ENCODE measurements around the gene LAMC1. TPM values are rescaled to one million over a fixed set of nuclear protein-coding genes. Genes with fewer than 3 reads are reported as not detected.

Gene LAMC1
- total RNA-seq, 1 experiment from 2014 or later, result 10.8 TPM

DNA sequence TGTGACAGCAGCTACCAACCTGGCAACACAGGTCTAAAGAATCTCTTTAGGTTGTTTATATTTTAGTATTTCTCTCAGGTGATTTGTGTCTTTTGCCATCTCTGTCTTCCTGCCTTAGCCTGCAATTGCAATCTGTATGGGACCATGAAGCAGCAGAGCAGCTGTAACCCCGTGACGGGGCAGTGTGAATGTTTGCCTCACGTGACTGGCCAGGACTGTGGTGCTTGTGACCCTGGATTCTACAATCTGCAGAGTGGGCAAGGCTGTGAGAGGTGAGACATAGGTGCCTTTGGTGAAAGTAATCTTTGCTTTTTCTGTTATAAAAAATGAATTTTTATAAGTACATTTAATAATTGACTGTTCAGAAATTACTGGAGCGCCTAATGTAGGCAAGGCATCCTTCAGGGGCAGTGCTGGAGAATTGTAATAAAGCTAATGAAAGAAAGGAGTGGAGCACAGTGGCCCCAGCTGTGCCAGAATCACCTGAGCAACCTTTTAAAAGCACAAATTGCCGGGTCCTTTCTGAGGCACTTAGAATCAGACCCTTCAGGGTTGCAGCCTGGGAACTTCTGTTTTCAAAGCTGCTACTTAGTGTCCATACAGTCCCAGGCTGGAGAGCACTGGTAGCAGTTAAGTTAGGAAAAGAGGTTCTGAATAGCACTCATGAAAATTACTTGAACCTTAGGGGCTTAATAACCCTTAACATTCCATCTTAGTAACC lies 102.2 kb downstream of the LAMC1 start:
- Histone ChIP-seq H3K9ac (ENCODE audit: low read length) (no peak overlapping the region), H3K9me2 (replicated peaks; ENCODE audit: insufficient read depth, low read length) (no peaks in the 10 kb centered on the region), H3K4me3 (ENCODE audit: low read length) (no peak overlapping the region), H3K36me3 (ENCODE audit: insufficient read depth, low read length) (no peaks in the 10 kb centered on the region), H4K20me1 (ENCODE audit: insufficient read depth, low read depth, low read length) (no peaks in the 10 kb centered on the region), H3K79me2 (ENCODE audit: low read length) (no peaks in the 10 kb centered on the region), H3K27ac (ENCODE audit: low read length) (no peak overlapping the region), H3K4me2 (ENCODE audit: low read depth, low read length, poor library complexity, severe bottlenecking) (no peak overlapping the region), H3K9me3 (ENCODE audit: low read length) (no peaks in the 10 kb centered on the region), H3K27me3 (ENCODE audit: low read length) (no peaks in the 10 kb centered on the region), H2AFZ (ENCODE audit: low read length) (no peak overlapping the region), H3K4me1 (ENCODE audit: low read length) (no peaks in the 10 kb centered on the region)
- DNase-seq, result no peak

DNA sequence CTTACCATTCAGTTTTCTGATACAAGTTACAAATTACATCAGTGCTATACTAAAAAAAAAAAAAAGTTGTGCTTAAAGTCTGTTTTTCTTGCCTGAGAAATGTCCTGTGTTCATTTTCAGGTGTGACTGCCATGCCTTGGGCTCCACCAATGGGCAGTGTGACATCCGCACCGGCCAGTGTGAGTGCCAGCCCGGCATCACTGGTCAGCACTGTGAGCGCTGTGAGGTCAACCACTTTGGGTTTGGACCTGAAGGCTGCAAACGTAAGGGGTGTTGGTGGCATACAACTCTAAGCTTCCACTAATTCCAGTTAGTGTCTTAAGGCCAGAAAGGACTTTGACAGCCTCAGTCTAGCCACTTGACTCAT lies 102.8 kb downstream of the LAMC1 start:
- no peaks in the 10 kb centered on the region for H3K4me1 ChIP-seq (ENCODE audit: low read length)
- H3K9me3 ChIP-seq (ENCODE audit: low read length), result no peaks in the 10 kb centered on the region
- no peak for DNase-seq
- no peak overlapping the region for H3K27ac ChIP-seq (ENCODE audit: low read length)
- no peak overlapping the region for H2AFZ ChIP-seq (ENCODE audit: low read length)
- no peak overlapping the region for H3K4me2 ChIP-seq (ENCODE audit: low read depth, low read length, poor library complexity, severe bottlenecking)
- H3K27me3 ChIP-seq (ENCODE audit: low read length), result no peaks in the 10 kb centered on the region
- H3K4me3 ChIP-seq (ENCODE audit: low read length), result no peak overlapping the region
- no peaks in the 10 kb centered on the region for H3K79me2 ChIP-seq (ENCODE audit: low read length)
- no peaks in the 10 kb centered on the region for H3K9me2 ChIP-seq (replicated peaks; ENCODE audit: insufficient read depth, low read length)
- no peaks in the 10 kb centered on the region for H3K36me3 ChIP-seq (ENCODE audit: insufficient read depth, low read length)
- H4K20me1 ChIP-seq (ENCODE audit: insufficient read depth, low read depth, low read length), result no peaks in the 10 kb centered on the region
- no peak overlapping the region for H3K9ac ChIP-seq (ENCODE audit: low read length)

DNA sequence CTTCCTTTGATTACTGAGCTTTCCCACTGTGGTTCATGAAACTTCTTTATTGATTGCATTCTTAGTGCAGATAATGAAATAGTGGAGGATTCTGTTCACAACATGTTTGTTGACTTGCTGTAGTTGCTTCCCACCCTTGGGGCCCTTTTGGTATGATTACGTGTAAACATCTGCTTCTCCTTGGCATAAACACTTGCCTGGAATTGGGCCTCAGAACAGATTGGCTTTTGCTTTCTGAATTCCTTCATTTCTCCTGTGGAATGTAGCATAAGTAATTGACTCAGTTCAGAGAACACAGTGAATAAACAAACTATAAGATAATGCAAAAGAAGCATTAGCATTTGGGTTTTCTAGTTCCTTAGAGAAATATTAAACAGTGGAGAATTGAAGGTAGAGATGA lies 103.3 kb downstream of the LAMC1 start:
- Histone ChIP-seq H3K27ac (ENCODE audit: low read length) (no peak overlapping the region), H4K20me1 (ENCODE audit: insufficient read depth, low read depth, low read length) (no peaks in the 10 kb centered on the region), H3K9me3 (ENCODE audit: low read length) (no peaks in the 10 kb centered on the region), H3K36me3 (ENCODE audit: insufficient read depth, low read length) (no peaks in the 10 kb centered on the region), H3K4me3 (ENCODE audit: low read length) (no peak overlapping the region), H3K27me3 (ENCODE audit: low read length) (no peaks in the 10 kb centered on the region), H3K9ac (ENCODE audit: low read length) (no peak overlapping the region), H3K4me2 (ENCODE audit: low read depth, low read length, poor library complexity, severe bottlenecking) (no peak overlapping the region), H2AFZ (ENCODE audit: low read length) (no peak overlapping the region), H3K79me2 (ENCODE audit: low read length) (no peaks in the 10 kb centered on the region), H3K9me2 (replicated peaks; ENCODE audit: insufficient read depth, low read length) (no peaks in the 10 kb centered on the region), H3K4me1 (ENCODE audit: low read length) (no peaks in the 10 kb centered on the region)
- no peak for DNase-seq

DNA sequence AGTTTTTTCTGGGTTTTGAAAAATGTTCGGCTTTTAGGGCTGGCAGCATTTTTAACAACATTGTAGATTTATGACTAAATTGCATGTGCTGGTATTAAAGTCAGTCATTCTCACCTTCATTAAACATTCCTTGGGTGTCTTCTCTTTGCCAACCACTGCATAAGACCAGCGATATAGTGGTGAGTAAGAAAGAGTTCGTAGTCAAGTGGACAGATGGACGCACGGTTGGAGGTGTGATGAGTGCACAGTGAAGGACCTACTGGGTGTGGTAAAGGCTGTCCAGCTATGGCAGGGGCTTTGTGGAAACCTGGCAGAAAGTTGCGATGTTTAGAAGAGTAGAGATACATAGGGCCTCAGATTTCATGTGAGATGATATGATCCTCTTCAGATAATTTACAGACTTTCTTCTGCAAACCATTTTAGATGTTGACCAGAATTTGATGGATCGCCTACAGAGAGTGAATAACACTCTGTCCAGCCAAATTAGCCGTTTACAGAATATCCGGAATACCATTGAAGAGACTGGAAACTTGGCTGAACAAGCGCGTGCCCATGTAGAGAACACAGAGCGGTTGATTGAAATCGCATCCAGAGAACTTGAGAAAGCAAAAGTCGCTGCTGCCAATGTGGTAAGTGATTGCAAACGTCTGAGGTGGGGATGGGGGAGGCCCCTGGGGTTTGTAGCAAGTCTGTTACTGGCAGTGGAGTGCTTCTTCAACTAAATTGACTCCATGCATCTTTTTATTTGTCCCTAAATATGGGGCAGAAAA lies 106.9 kb downstream of the LAMC1 start:
- no peak for DNase-seq

DNA sequence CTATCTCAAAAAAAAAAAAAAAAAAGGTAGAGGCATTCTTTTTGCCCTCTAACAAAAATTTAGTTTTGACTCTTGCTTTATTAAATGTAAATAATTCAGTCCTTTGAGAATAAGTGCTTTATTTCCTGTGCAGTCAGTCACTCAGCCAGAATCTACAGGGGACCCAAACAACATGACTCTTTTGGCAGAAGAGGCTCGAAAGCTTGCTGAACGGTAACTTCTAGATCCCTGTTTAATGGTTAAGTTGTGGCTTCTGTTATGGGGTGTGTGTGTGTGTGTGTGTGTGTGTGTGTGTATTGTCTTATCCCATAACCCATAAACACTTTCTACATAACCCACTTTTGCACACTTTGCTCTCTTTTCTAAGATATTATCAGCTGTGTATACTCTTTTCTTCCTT lies 107.9 kb downstream of the LAMC1 start:
- Histone ChIP-seq H3K27ac (ENCODE audit: low read length) (no peak overlapping the region), H3K9me3 (ENCODE audit: low read length) (no peaks in the 10 kb centered on the region), H3K4me3 (ENCODE audit: low read length) (no peak overlapping the region), H3K36me3 (ENCODE audit: insufficient read depth, low read length) (no peaks in the 10 kb centered on the region), H3K9me2 (replicated peaks; ENCODE audit: insufficient read depth, low read length) (no peaks in the 10 kb centered on the region), H3K4me2 (ENCODE audit: low read depth, low read length, poor library complexity, severe bottlenecking) (no peak overlapping the region), H3K79me2 (ENCODE audit: low read length) (no peaks in the 10 kb centered on the region), H4K20me1 (ENCODE audit: insufficient read depth, low read depth, low read length) (no peaks in the 10 kb centered on the region), H3K4me1 (ENCODE audit: low read length) (no peaks in the 10 kb centered on the region), H3K9ac (ENCODE audit: low read length) (no peak overlapping the region), H2AFZ (ENCODE audit: low read length) (no peak overlapping the region), H3K27me3 (ENCODE audit: low read length) (no peaks in the 10 kb centered on the region)
- no peak for DNase-seq

More for the DNA sequence above, 106.9 kb downstream of the LAMC1 start:
- Histone ChIP-seq H3K36me3 (ENCODE audit: insufficient read depth, low read length) (no peaks in the 10 kb centered on the region), H3K4me1 (ENCODE audit: low read length) (no peaks in the 10 kb centered on the region), H3K4me2 (ENCODE audit: low read depth, low read length, poor library complexity, severe bottlenecking) (no peak overlapping the region), H3K9me2 (replicated peaks; ENCODE audit: insufficient read depth, low read length) (no peaks in the 10 kb centered on the region), H3K9ac (ENCODE audit: low read length) (no peak overlapping the region), H3K27me3 (ENCODE audit: low read length) (no peaks in the 10 kb centered on the region), H4K20me1 (ENCODE audit: insufficient read depth, low read depth, low read length) (no peaks in the 10 kb centered on the region), H3K79me2 (ENCODE audit: low read length) (no peaks in the 10 kb centered on the region), H3K27ac (ENCODE audit: low read length) (no peak overlapping the region), H3K4me3 (ENCODE audit: low read length) (no peak overlapping the region), H2AFZ (ENCODE audit: low read length) (no peak overlapping the region), H3K9me3 (ENCODE audit: low read length) (no peaks in the 10 kb centered on the region)

DNA sequence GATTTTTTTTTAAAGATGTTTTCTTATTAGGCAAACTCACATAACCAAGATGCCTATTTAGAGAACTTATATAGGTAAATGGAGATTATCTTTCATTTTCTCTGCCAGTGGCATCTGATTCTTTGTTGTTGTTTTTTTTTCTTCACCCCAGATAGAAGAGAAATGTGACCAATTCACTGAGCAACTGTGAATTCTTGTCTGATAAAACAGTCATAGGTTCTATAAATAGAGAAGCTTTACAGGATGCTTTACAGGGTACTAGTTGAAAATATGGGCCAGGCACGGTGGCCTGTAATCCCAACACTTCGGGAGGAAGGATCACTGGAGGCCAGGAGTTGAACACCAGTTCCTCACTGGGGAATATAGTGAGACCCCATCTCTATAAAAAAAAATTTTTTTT lies 112.1 kb downstream of the LAMC1 start:
- no peaks in the 10 kb centered on the region for H3K36me3 ChIP-seq (ENCODE audit: insufficient read depth, low read length)
- H3K9me3 ChIP-seq (ENCODE audit: low read length), result no peaks in the 10 kb centered on the region
- no peaks in the 10 kb centered on the region for H3K4me1 ChIP-seq (ENCODE audit: low read length)
- H3K4me2 ChIP-seq (ENCODE audit: low read depth, low read length, poor library complexity, severe bottlenecking), result no peak overlapping the region
- no peaks in the 10 kb centered on the region for H3K27me3 ChIP-seq (ENCODE audit: low read length)
- no peaks in the 10 kb centered on the region for H3K9me2 ChIP-seq (replicated peaks; ENCODE audit: insufficient read depth, low read length)
- no peak overlapping the region for H3K27ac ChIP-seq (ENCODE audit: low read length)
- DNase-seq, result no peak
- H3K79me2 ChIP-seq (ENCODE audit: low read length), result no peaks in the 10 kb centered on the region
- H3K9ac ChIP-seq (ENCODE audit: low read length), result no peak overlapping the region
- H4K20me1 ChIP-seq (ENCODE audit: insufficient read depth, low read depth, low read length), result no peaks in the 10 kb centered on the region
- no peak overlapping the region for H2AFZ ChIP-seq (ENCODE audit: low read length)
- H3K4me3 ChIP-seq (ENCODE audit: low read length), result no peak overlapping the region

DNA sequence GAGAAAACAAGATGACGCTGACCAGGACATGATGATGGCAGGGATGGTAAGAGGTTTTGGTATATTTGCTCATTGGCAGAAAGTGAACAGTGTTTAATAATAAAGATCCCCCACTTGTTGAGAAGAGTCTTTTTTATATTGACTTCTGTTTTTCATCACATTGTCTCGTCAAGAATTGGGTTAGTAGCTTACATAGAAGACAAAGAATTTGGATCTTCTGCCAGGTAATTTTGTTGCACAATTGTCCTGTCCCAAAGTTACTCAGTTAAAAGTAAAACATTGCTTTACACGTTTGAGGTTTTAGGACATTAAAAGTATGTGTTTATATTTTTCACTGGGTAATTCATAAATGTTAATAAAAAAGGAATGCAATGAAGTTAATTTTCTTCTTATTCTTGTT lies 114.6 kb downstream of the LAMC1 start:
- Histone ChIP-seq H3K27me3 (ENCODE audit: low read length) (no peaks in the 10 kb centered on the region), H3K9me2 (replicated peaks; ENCODE audit: insufficient read depth, low read length) (no peaks in the 10 kb centered on the region), H3K27ac (ENCODE audit: low read length) (no peak overlapping the region), H4K20me1 (ENCODE audit: insufficient read depth, low read depth, low read length) (no peaks in the 10 kb centered on the region), H3K9me3 (ENCODE audit: low read length) (no peaks in the 10 kb centered on the region), H3K79me2 (ENCODE audit: low read length) (no peaks in the 10 kb centered on the region), H2AFZ (ENCODE audit: low read length) (no peak overlapping the region), H3K4me1 (ENCODE audit: low read length) (no peaks in the 10 kb centered on the region), H3K9ac (ENCODE audit: low read length) (no peak overlapping the region), H3K4me2 (ENCODE audit: low read depth, low read length, poor library complexity, severe bottlenecking) (no peak overlapping the region), H3K4me3 (ENCODE audit: low read length) (no peak overlapping the region), H3K36me3 (ENCODE audit: insufficient read depth, low read length) (no peaks in the 10 kb centered on the region)
- DNase-seq, result no peak

DNA sequence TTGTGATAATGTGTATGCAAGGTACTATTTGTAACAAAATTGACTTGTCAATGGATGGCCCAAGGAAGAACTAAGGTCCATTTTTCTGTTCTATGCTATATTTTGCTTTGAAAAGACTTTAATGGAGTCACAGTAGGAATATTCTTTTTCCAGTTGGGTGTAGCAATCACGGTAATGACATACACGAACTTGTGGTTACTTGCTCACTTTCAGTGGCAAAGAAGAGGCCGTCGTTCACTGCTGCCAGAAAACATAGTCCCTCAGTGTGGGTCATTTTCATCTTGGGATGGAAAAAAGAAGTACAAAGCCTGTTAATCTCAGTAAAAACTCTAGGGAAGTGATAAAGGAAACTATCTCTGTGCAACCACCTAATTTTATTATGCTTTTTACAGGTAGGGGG lies 115.1 kb downstream of the LAMC1 start:
- Histone ChIP-seq H3K27me3 (ENCODE audit: low read length) (no peaks in the 10 kb centered on the region), H3K4me2 (ENCODE audit: low read depth, low read length, poor library complexity, severe bottlenecking) (no peak overlapping the region), H3K79me2 (ENCODE audit: low read length) (no peaks in the 10 kb centered on the region), H3K4me1 (ENCODE audit: low read length) (no peaks in the 10 kb centered on the region), H4K20me1 (ENCODE audit: insufficient read depth, low read depth, low read length) (no peaks in the 10 kb centered on the region), H3K9me2 (replicated peaks; ENCODE audit: insufficient read depth, low read length) (no peaks in the 10 kb centered on the region), H3K9me3 (ENCODE audit: low read length) (no peaks in the 10 kb centered on the region), H2AFZ (ENCODE audit: low read length) (no peak overlapping the region), H3K36me3 (ENCODE audit: insufficient read depth, low read length) (no peaks in the 10 kb centered on the region), H3K9ac (ENCODE audit: low read length) (no peak overlapping the region), H3K4me3 (ENCODE audit: low read length) (no peak overlapping the region), H3K27ac (ENCODE audit: low read length) (no peak overlapping the region)
- DNase-seq, result no peak

Data from Karpas-422 (cell line).